SK-N-SH (cell line): Measurements from ENCODE around the gene KICS2.

ENCODE experiments used
- CHD2 ChIP-seq: fragments of 150-350 bp; IDR thresholded peaks from 2 replicates; pipeline ENCODE4 v1.6.1; 2018; ENCODE audit warnings: low read length; ENCODE audit not compliant: partially characterized antibody
- ELF1 ChIP-seq: IDR thresholded peaks from 2 replicates; pipeline ENCODE4 v1.4.0; 2012
- MXI1 ChIP-seq: IDR thresholded peaks from 2 replicates; pipeline ENCODE4 v1.6.1; 2012; ENCODE audit warnings: mild to moderate bottlenecking, low read depth, low read length, improper control_type of control experiment
- TF ChIP-seq, protein P1 (sequence below): fragments of 150-350 bp; IDR thresholded peaks from 2 replicates; pipeline ENCODE4 v1.6.1; 2017; ENCODE audit warnings: antibody characterized with exemption, low read length, low read depth, borderline replicate concordance
- TF ChIP-seq, protein P2 (sequence below): fragments of 200-600 bp; sonication (generic); IDR thresholded peaks from 2 replicates; pipeline ENCODE4 v1.6.1; 2017; ENCODE audit warnings: antibody characterized with exemption, mild to moderate bottlenecking, moderate library complexity

GRCh38 chr12:64178122-64178521 lies 44.0 kb downstream of the KICS2 start:
- TF ChIP-seq, protein P1, sequence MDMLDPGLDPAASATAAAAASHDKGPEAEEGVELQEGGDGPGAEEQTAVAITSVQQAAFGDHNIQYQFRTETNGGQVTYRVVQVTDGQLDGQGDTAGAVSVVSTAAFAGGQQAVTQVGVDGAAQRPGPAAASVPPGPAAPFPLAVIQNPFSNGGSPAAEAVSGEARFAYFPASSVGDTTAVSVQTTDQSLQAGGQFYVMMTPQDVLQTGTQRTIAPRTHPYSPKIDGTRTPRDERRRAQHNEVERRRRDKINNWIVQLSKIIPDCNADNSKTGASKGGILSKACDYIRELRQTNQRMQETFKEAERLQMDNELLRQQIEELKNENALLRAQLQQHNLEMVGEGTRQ = no peak
- TF ChIP-seq ELF1 (no peak), MXI1 (no peak), CHD2 (no peak)
- TF ChIP-seq, protein P2, sequence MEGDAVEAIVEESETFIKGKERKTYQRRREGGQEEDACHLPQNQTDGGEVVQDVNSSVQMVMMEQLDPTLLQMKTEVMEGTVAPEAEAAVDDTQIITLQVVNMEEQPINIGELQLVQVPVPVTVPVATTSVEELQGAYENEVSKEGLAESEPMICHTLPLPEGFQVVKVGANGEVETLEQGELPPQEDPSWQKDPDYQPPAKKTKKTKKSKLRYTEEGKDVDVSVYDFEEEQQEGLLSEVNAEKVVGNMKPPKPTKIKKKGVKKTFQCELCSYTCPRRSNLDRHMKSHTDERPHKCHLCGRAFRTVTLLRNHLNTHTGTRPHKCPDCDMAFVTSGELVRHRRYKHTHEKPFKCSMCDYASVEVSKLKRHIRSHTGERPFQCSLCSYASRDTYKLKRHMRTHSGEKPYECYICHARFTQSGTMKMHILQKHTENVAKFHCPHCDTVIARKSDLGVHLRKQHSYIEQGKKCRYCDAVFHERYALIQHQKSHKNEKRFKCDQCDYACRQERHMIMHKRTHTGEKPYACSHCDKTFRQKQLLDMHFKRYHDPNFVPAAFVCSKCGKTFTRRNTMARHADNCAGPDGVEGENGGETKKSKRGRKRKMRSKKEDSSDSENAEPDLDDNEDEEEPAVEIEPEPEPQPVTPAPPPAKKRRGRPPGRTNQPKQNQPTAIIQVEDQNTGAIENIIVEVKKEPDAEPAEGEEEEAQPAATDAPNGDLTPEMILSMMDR = no peak
